DND-41 (cell line): ENCODE results near the gene ARHGAP30.

Experiments used
- ATAC-seq: fragments of 200-7000 bp; cut with Tn5 transposase; 3 replicates; pipeline ENCODE4 v1.9.1; 2021; ENCODE audit warnings: low read depth; ENCODE audit not compliant: insufficient read depth
- DNase-seq: peaks from one replicate; pipeline ENCODE4 v3.0.0-alpha.2; 2020
- H2AFZ ChIP-seq: 2 replicates; pipeline ENCODE4 v1.6.0; 2012; ENCODE audit warnings: low read depth, low read length
- H3K27ac ChIP-seq: 2 replicates; pipeline ENCODE4 v1.5.1; 2012; ENCODE audit warnings: low read length, inconsistent platforms
- H3K27me3 ChIP-seq: fragments of 200-600 bp; sonication (generic); 2 replicates; pipeline ENCODE4 v1.6.0; 2012; ENCODE audit warnings: low read length, mild to moderate bottlenecking, inconsistent platforms; ENCODE audit not compliant: insufficient read depth, poor library complexity
- H3K36me3 ChIP-seq: 2 replicates; pipeline ENCODE4 v1.5.1; 2012; ENCODE audit warnings: low read length, inconsistent platforms; ENCODE audit not compliant: insufficient read depth
- H3K4me1 ChIP-seq: 2 replicates; pipeline ENCODE4 v1.5.1; 2012; ENCODE audit warnings: mild to moderate bottlenecking, low read length; ENCODE audit not compliant: insufficient read depth
- H3K4me2 ChIP-seq: 2 replicates; pipeline ENCODE4 v1.6.0; 2012; ENCODE audit warnings: mild to moderate bottlenecking, moderate library complexity, low read length, inconsistent platforms; ENCODE audit not compliant: insufficient read depth
- H3K4me3 ChIP-seq, 2 experiments: fragments of 200-600 bp in 1 of 2; shearing (Covaris generic) in 1 of 2; 2 replicates each; pipeline ENCODE4 v1.5.1; 2012 to 2016; ENCODE audit warnings: inconsistent platforms in 2 of 2, low read length in 2 of 2, mild to moderate bottlenecking in 2 of 2, low read depth in 1 of 2, moderate library complexity in 1 of 2
- H3K79me2 ChIP-seq: 2 replicates; pipeline ENCODE4 v1.6.0; 2012; ENCODE audit warnings: low read length, inconsistent platforms; ENCODE audit not compliant: insufficient read depth
- H3K9ac ChIP-seq: 2 replicates; pipeline ENCODE4 v1.6.0; 2012; ENCODE audit warnings: low read depth, mild to moderate bottlenecking, inconsistent platforms, low read length, moderate library complexity
- H3K9me3 ChIP-seq: 2 replicates; pipeline ENCODE4 v1.5.1; 2012; ENCODE audit warnings: low read length, moderate library complexity, mild to moderate bottlenecking, inconsistent platforms; ENCODE audit not compliant: insufficient read depth, severe bottlenecking
- H4K20me1 ChIP-seq: 2 replicates; pipeline ENCODE4 v1.6.0; 2012; ENCODE audit warnings: low read length; ENCODE audit not compliant: insufficient read depth
- EZH2 ChIP-seq: IDR thresholded peaks from 3 replicates; pipeline ENCODE4 v1.6.1; 2012; ENCODE audit warnings: borderline replicate concordance, low read depth, mild to moderate bottlenecking, moderate library complexity, low read length, inconsistent platforms; ENCODE audit not compliant: severe bottlenecking
- TF ChIP-seq, protein P1 (sequence below): IDR thresholded peaks from 2 replicates; pipeline ENCODE4 v1.5.1; 2012; ENCODE audit warnings: borderline replicate concordance, low read length, moderate library complexity, mild to moderate bottlenecking; ENCODE audit not compliant: poor library complexity, severe bottlenecking; ENCODE audit errors: extremely low read depth

ARHGAP30 gene

DNA sequence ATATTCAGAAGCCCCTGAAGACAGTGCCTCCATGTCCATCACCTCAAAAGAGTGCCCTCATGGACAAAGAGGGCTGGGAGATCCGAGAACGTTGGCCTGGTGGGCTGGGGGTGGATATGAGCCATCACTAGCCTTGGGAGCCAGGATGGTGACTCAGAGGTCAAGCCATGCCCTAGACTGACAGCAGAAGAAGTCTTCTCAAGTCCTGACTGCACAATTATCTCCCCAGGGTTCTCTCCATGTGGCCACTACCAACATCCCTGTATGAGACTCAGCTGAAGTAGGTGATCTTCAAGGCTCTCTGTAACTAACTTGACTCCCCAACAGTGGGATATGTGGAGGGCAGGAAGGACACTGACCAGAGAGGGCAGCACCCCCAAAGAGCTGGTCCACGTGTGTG lies 16.8 kb downstream of the ARHGAP30 start:
- H4K20me1 ChIP-seq: 0 out of 2 replicates have a peak, but pooled peaks cover 9% of the 10 kb centered on the region
- TF ChIP-seq, protein P1, sequence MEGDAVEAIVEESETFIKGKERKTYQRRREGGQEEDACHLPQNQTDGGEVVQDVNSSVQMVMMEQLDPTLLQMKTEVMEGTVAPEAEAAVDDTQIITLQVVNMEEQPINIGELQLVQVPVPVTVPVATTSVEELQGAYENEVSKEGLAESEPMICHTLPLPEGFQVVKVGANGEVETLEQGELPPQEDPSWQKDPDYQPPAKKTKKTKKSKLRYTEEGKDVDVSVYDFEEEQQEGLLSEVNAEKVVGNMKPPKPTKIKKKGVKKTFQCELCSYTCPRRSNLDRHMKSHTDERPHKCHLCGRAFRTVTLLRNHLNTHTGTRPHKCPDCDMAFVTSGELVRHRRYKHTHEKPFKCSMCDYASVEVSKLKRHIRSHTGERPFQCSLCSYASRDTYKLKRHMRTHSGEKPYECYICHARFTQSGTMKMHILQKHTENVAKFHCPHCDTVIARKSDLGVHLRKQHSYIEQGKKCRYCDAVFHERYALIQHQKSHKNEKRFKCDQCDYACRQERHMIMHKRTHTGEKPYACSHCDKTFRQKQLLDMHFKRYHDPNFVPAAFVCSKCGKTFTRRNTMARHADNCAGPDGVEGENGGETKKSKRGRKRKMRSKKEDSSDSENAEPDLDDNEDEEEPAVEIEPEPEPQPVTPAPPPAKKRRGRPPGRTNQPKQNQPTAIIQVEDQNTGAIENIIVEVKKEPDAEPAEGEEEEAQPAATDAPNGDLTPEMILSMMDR: no peak
- no peak for TF ChIP-seq EZH2
- no peak for ATAC-seq

DNA sequence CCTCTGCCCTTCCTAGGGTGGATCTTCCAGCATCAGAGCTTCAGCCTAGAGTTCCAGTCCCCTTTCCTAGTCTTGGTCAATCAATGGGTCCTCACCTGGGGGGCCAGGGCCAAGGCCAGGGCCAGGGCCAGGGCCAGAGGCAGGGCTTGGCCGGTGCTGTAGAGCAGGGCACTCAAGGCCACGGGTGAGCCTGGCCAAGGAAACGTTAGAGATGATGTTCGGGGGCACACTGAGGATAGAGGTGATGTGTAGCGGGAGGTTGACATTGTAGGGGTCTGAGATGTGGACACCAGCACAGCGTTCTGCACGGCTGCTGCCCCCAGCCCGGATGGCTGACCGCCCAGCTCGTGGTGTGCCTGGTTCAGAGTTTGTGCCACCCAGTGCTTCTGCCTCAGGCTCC lies 18.5 kb downstream of the ARHGAP30 start:
- H3K79me2 ChIP-seq: peaks cover 11% of the 10 kb centered on the region; the same call in 1 of the 2 replicates
- no peak overlapping the region for H3K4me2 ChIP-seq
- no peak for ATAC-seq
- DNase-seq: no peak
- peaks cover 81% of the 10 kb centered on the region for H3K36me3 ChIP-seq
- H3K4me1 ChIP-seq: peaks cover 13% of the 10 kb centered on the region
- no peaks in the 10 kb centered on the region for H3K27me3 ChIP-seq
- 0 out of 2 replicates have a peak, but pooled peaks cover 4% of the 10 kb centered on the region for H4K20me1 ChIP-seq
- H3K9ac ChIP-seq: no peak overlapping the region
- no peak overlapping the region for H3K4me3 ChIP-seq
- no peak overlapping the region for H3K27ac ChIP-seq
- TF ChIP-seq, protein P1: no peak
- TF ChIP-seq EZH2: no peak
- H3K9me3 ChIP-seq: no peaks in the 10 kb centered on the region
- H2AFZ ChIP-seq: no peak overlapping the region

More for the DNA sequence above, 16.8 kb downstream of the ARHGAP30 start:
- Histone ChIP-seq H3K9me3 (no peaks in the 10 kb centered on the region), H3K4me2 (no peak overlapping the region), H3K4me1 (no peaks in the 10 kb centered on the region), H3K36me3 (peaks cover 92% of the 10 kb centered on the region), H3K27me3 (no peaks in the 10 kb centered on the region), H3K9ac (no peak overlapping the region), H3K4me3 (no peak overlapping the region), H3K79me2 (peaks cover 13% of the 10 kb centered on the region; the same call in 1 of the 2 replicates), H2AFZ (no peak overlapping the region), H3K27ac (no peak overlapping the region)
- DNase-seq: no peak

DNA sequence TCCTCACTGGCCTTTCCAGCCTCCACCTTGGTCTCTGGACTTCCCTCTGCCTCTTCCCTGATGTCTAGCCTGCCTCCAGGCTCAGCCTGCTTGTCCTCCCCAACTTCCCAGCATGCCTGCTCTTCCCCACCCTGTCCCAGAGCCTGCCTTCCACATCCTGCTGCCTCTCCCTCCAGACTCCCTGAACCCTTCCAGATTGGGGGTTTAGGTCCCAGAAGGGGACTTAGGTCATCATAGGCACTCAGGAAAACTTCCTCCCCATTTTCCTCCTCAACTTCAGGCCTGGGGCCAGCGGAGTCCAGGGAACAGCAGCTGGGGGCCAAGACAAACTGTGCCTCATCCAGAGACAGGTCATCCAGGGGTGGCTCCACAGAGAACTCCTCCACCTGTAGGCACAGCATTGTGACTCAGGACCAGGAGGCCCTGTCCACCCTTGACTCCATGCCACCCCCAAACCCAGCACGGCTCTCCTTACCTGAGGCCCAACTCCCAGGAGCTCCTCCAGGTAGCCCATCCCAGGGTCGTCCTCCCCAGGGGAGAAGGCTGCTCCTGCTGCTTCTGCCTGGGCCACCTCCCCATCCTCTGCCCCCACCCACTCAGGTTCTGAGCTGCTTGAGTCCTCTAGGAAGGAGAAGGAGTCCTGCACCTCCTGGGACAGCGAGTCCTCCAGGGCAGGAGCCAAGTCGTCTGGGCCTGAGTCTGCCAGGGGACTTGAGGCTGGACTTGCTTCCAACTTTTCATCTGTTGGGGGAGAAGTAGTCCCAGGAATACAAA lies 20.6 kb downstream of the ARHGAP30 start:
- H3K9me3 ChIP-seq: no peaks in the 10 kb centered on the region
- TF ChIP-seq, protein P1: no peak
- TF ChIP-seq EZH2: no peak
- no peak for ATAC-seq
- peaks cover 18% of the 10 kb centered on the region for H3K4me1 ChIP-seq
- H3K9ac ChIP-seq: no peak overlapping the region
- peaks cover 23% of the 10 kb centered on the region for H3K79me2 ChIP-seq
- no peaks in the 10 kb centered on the region for H3K27me3 ChIP-seq
- H3K36me3 ChIP-seq: peaks cover 64% of the 10 kb centered on the region
- no peak overlapping the region for H2AFZ ChIP-seq
- no peaks in the 10 kb centered on the region for H4K20me1 ChIP-seq
- DNase-seq: no peak
- no peak overlapping the region for H3K27ac ChIP-seq
- no peak overlapping the region for H3K4me3 ChIP-seq
- H3K4me2 ChIP-seq: no peak overlapping the region
